ENCODE measurements around the gene SSNA1. TPM values are rescaled to one million over a fixed set of nuclear protein-coding genes. Genes with fewer than 3 reads are reported as not detected.

Gene SSNA1
- total RNA-seq, 2 donors from 2014 or later, result 78.3 to 91.4 TPM

GRCh38 chr9:137160716-137161557 lies 27.5 kb upstream of the SSNA1 start:
- Mint-ChIP-seq H3K36me3 (no peaks in the 10 kb centered on the region), H3K4me1 (ENCODE audit: low read depth in 2 of 2) (peaks cover 0 to 15% of the 10 kb centered on the region in 2 donors), H3K27me3 (peaks cover 18 to 19% of the 10 kb centered on the region in 2 donors), H3K4me3 (no peak overlapping the region), H3K27ac (no peak overlapping the region), H3K9me3 (no peaks in the 10 kb centered on the region)
- DNase-seq (ENCODE audit: low spot score) (no peak), ATAC-seq (no peak)

GRCh38 chr9:137161558-137162486 lies 26.7 kb upstream of the SSNA1 start:
- Mint-ChIP-seq H3K27ac (no peak overlapping the region), H3K4me1 (ENCODE audit: low read depth in 2 of 2) (peaks cover 0 to 15% of the 10 kb centered on the region in 2 donors), H3K36me3 (no peaks in the 10 kb centered on the region), H3K9me3 (no peaks in the 10 kb centered on the region), H3K4me3 (no peak overlapping the region), H3K27me3 (peaks cover 21 to 25% of the 10 kb centered on the region in 2 donors)
- no peak for DNase-seq (ENCODE audit: low spot score)
- no peak for ATAC-seq

- ATAC-seq (no peak), DNase-seq (ENCODE audit: low spot score) (no peak)
- H3K27me3 Mint-ChIP-seq, result peaks cover 21 to 25% of the 10 kb centered on the region in 2 donors
- H3K27ac Mint-ChIP-seq, result no peak overlapping the region
- no peaks in the 10 kb centered on the region for H3K9me3 Mint-ChIP-seq
- no peak overlapping the region for H3K4me3 Mint-ChIP-seq
- H3K4me1 Mint-ChIP-seq (ENCODE audit: low read depth in 2 of 2), result peaks cover 0 to 10% of the 10 kb centered on the region in 2 donors
- H3K36me3 Mint-ChIP-seq, result no peaks in the 10 kb centered on the region
These were observed 25.7 kb upstream of the SSNA1 start for GRCh38 chr9:137162505-137163364.

- ATAC-seq, result no peak
- Mint-ChIP-seq H3K4me1 (ENCODE audit: low read depth in 2 of 2) (peaks cover 0 to 6% of the 10 kb centered on the region in 2 donors), H3K9me3 (no peaks in the 10 kb centered on the region), H3K4me3 (no peak overlapping the region), H3K36me3 (no peaks in the 10 kb centered on the region), H3K27me3 (peaks cover 16 to 19% of the 10 kb centered on the region in 2 donors), H3K27ac (no peak overlapping the region)
- no peak for DNase-seq (ENCODE audit: low spot score)
These were observed 25.1 kb upstream of the SSNA1 start for GRCh38 chr9:137163365-137163715.

- H3K4me3 Mint-ChIP-seq, result no peak overlapping the region
- H3K27ac Mint-ChIP-seq, result no peak overlapping the region
- H3K27me3 Mint-ChIP-seq, result peaks cover 16 to 17% of the 10 kb centered on the region in 2 donors
- no peaks in the 10 kb centered on the region for H3K36me3 Mint-ChIP-seq
- ATAC-seq (no peak), DNase-seq (ENCODE audit: low spot score) (no peak)
- peaks cover 0 to 5% of the 10 kb centered on the region in 2 donors for H3K4me1 Mint-ChIP-seq (ENCODE audit: low read depth in 2 of 2)
- no peaks in the 10 kb centered on the region for H3K9me3 Mint-ChIP-seq
These were observed 24.7 kb upstream of the SSNA1 start for GRCh38 chr9:137163805-137164204.

GRCh38 chr9:137164370-137165249 lies 23.9 kb upstream of the SSNA1 start:
- Mint-ChIP-seq H3K27ac (no peak overlapping the region), H3K4me1 (ENCODE audit: low read depth in 2 of 2) (no peaks in the 10 kb centered on the region), H3K27me3 (peaks cover 9 to 10% of the 10 kb centered on the region in 2 donors), H3K9me3 (no peaks in the 10 kb centered on the region), H3K36me3 (no peaks in the 10 kb centered on the region), H3K4me3 (no peak overlapping the region)
- ATAC-seq, result no peak
- DNase-seq (ENCODE audit: low spot score), result no peak

GRCh38 chr9:137165250-137165836 lies 23.1 kb upstream of the SSNA1 start:
- no peak overlapping the region for H3K4me3 Mint-ChIP-seq
- H3K4me1 Mint-ChIP-seq (ENCODE audit: low read depth in 2 of 2), result no peaks in the 10 kb centered on the region
- no peak overlapping the region for H3K27ac Mint-ChIP-seq
- H3K9me3 Mint-ChIP-seq, result no peaks in the 10 kb centered on the region
- ATAC-seq (no peak), DNase-seq (ENCODE audit: low spot score) (no peak)
- peaks cover 6 to 7% of the 10 kb centered on the region in 2 donors for H3K27me3 Mint-ChIP-seq
- H3K36me3 Mint-ChIP-seq, result no peaks in the 10 kb centered on the region

- Mint-ChIP-seq H3K36me3 (no peaks in the 10 kb centered on the region), H3K27ac (no peak overlapping the region), H3K27me3 (peaks cover 7 to 11% of the 10 kb centered on the region in 2 donors), H3K9me3 (no peaks in the 10 kb centered on the region), H3K4me3 (no peak overlapping the region), H3K4me1 (ENCODE audit: low read depth in 2 of 2) (no peaks in the 10 kb centered on the region)
- no peak for DNase-seq (ENCODE audit: low spot score)
- no peak for ATAC-seq
These were observed 21.9 kb upstream of the SSNA1 start for GRCh38 chr9:137166380-137167229.

GRCh38 chr9:137167277-137167746 lies 21.2 kb upstream of the SSNA1 start:
- no peaks in the 10 kb centered on the region for H3K4me1 Mint-ChIP-seq (ENCODE audit: low read depth in 2 of 2)
- H3K36me3 Mint-ChIP-seq, result no peaks in the 10 kb centered on the region
- no peak overlapping the region for H3K4me3 Mint-ChIP-seq
- DNase-seq (ENCODE audit: low spot score) (no peak), ATAC-seq (no peak)
- H3K27me3 Mint-ChIP-seq, result peaks cover 7 to 11% of the 10 kb centered on the region in 2 donors
- no peak overlapping the region for H3K27ac Mint-ChIP-seq
- H3K9me3 Mint-ChIP-seq, result no peaks in the 10 kb centered on the region

GRCh38 chr9:137167747-137168572 lies 20.5 kb upstream of the SSNA1 start:
- no peak overlapping the region for H3K27ac Mint-ChIP-seq
- H3K4me3 Mint-ChIP-seq, result no peak overlapping the region
- no peak for ATAC-seq

GRCh38 chr9:137168573-137168903 lies 19.9 kb upstream of the SSNA1 start:
- Mint-ChIP-seq H3K27me3 (peaks cover 7 to 9% of the 10 kb centered on the region in 2 donors), H3K9me3 (no peaks in the 10 kb centered on the region), H3K36me3 (no peaks in the 10 kb centered on the region), H3K27ac (no peak overlapping the region), H3K4me3 (no peak overlapping the region), H3K4me1 (ENCODE audit: low read depth in 2 of 2) (no peaks in the 10 kb centered on the region)
- DNase-seq (ENCODE audit: low spot score) (no peak), ATAC-seq (peak; percentile 2 to 7)

More at GRCh38 chr9:137167747-137168572, 20.5 kb upstream of the SSNA1 start:
- DNase-seq (ENCODE audit: low spot score), result no peak
- no peaks in the 10 kb centered on the region for H3K4me1 Mint-ChIP-seq (ENCODE audit: low read depth in 2 of 2)
- H3K27me3 Mint-ChIP-seq, result peaks cover 7 to 11% of the 10 kb centered on the region in 2 donors
- no peaks in the 10 kb centered on the region for H3K9me3 Mint-ChIP-seq
- no peaks in the 10 kb centered on the region for H3K36me3 Mint-ChIP-seq

Data from natural killer cell treated with Interleukin-12 subunit alpha and Interleukin-12 subunit beta and Interleukin-15 and Interleukin-18, amount 100 ng/mL, for 72 hours (primary cell).